GM12878 (cell line): Measurements from ENCODE around the gene PLXNB2. TPM values are rescaled to one million over a fixed set of nuclear protein-coding genes. Genes with fewer than 3 reads are reported as not detected.

ENCODE experiments used
- ATAC-seq: fragments of 200-7000 bp; cut with Tn5 transposase; 3 replicates; pipeline ENCODE4 v1.9.1; 2020; ENCODE audit warnings: mild to moderate bottlenecking, moderate library complexity
- BruUV-seq: library from RNA; stranded (reverse); fragments of 400-500 nt; replicated peaks from 2 replicates; lab custom pipeline; 2021; lab: Mats Ljungman, UMichigan
- CTCF ChIA-PET: fragments of 300-600 bp; sonication (Branson Sonifier 250); formaldehyde crosslinking; extraction: SDS; loops from one replicate; lab custom pipeline; 2021; ENCODE audit warnings: inconsistent platforms; lab: Yijun Ruan, JAX
- POLR2A ChIA-PET: fragments of 350-600 bp; formaldehyde crosslinking; extraction: SDS; loops from one replicate; lab custom pipeline; 2021; ENCODE audit warnings: inconsistent platforms; lab: Charles Lee
- RAD21 ChIA-PET: fragments of 300-600 bp; sonication (Branson Sonifier 250); formaldehyde crosslinking; loops from one replicate; lab custom pipeline; 2023; ENCODE audit warnings: antibody characterized with exemption; ENCODE audit not compliant: unreplicated experiment; lab: Charles Lee
- SMC1A ChIA-PET: fragments of 300-600 bp; sonication (Branson Sonifier 250); formaldehyde crosslinking; loops from one replicate; lab custom pipeline; 2023; ENCODE audit not compliant: unreplicated experiment, uncharacterized antibody; lab: Charles Lee
- DNase-seq: peaks from one replicate; pipeline ENCODE4 v3.0.0-alpha.2; 2011; ENCODE audit warnings: low read depth, low spot score
- FAIRE-seq: peaks from 3 replicates; lab custom pipeline; 2011; peaks lifted over from hg19 to GRCh38; lab: Jason Lieb, UNC
- H2AFZ ChIP-seq: 2 replicates; pipeline ENCODE4 v1.6.0; 2011; ENCODE audit warnings: low read depth, low read length, control low read depth; ENCODE audit not compliant: control insufficient read depth
- H3K27ac ChIP-seq: 2 replicates; pipeline ENCODE4 v1.5.1; 2011; ENCODE audit warnings: control low read depth; ENCODE audit not compliant: control insufficient read depth, insufficient read depth
- H3K27me3 ChIP-seq, 2 experiments: replicated peaks in 1 of 2; 2 replicates each; pipeline versions ENCODE4 v1.6.0 to v1.6.1; 2011; ENCODE audit warnings: low read length in 1 of 2; ENCODE audit not compliant: control insufficient read depth in 2 of 2, insufficient read depth in 2 of 2
- H3K36me3 ChIP-seq, 2 experiments: 2 replicates each; pipeline ENCODE4 v1.5.1; 2011; ENCODE audit warnings: low read length in 1 of 2; ENCODE audit not compliant: control insufficient read depth in 2 of 2, insufficient read depth in 2 of 2
- H3K4me1 ChIP-seq: 2 replicates; pipeline ENCODE4 v1.6.1; 2011; ENCODE audit warnings: mild to moderate bottlenecking, low read length, moderate library complexity, mixed read lengths; ENCODE audit not compliant: control insufficient read depth, insufficient read depth
- H3K4me2 ChIP-seq: 2 replicates; pipeline ENCODE4 v1.6.0; 2011; ENCODE audit warnings: control low read depth; ENCODE audit not compliant: control insufficient read depth, insufficient read depth
- H3K4me3 ChIP-seq: fragments of 200-600 bp; sonication (generic); 2 replicates; pipeline ENCODE4 v1.5.1; 2016
- H3K79me2 ChIP-seq: 2 replicates; pipeline ENCODE4 v1.6.0; 2011; ENCODE audit warnings: low read length; ENCODE audit not compliant: control insufficient read depth, insufficient read depth
- H3K9ac ChIP-seq: 2 replicates; pipeline ENCODE4 v1.8.0; 2011; ENCODE audit warnings: low read length, control low read depth, mixed read lengths; ENCODE audit not compliant: control insufficient read depth, insufficient read depth
- H3K9me3 ChIP-seq: replicated peaks from 3 replicates; pipeline ENCODE4 v1.5.1; 2011; ENCODE audit warnings: mild to moderate bottlenecking, low read length; ENCODE audit not compliant: control insufficient read depth, insufficient read depth
- H4K20me1 ChIP-seq: 2 replicates; pipeline ENCODE4 v1.6.0; 2011; ENCODE audit not compliant: control insufficient read depth, insufficient read depth
- BCLAF1 ChIP-seq: fragments of 450-650 bp; IDR thresholded peaks from 2 replicates; pipeline ENCODE4 v1.6.1; 2017; ENCODE audit warnings: antibody characterized with exemption, mild to moderate bottlenecking, moderate library complexity
- SRF ChIP-seq, 2 experiments: IDR thresholded peaks; 2 replicates each; pipeline ENCODE4 v1.6.1; 2011; ENCODE audit warnings: low read depth in 2 of 2, low read length in 2 of 2, mild to moderate bottlenecking in 1 of 2, moderate library complexity in 1 of 2
- WGBS: methylation state at CpG from one replicate; pipeline ENCODE4 v1.1.6; 2016; ENCODE audit warnings: low lambda C conversion rate; ENCODE audit not compliant: insufficient replicate concordance, insufficient coverage; ENCODE audit errors: missing lambda C conversion rate; 5-methylcytosine and 5-hydroxymethylcytosine counted together
- in situ Hi-C: fragments of 300-500 bp; cut with MboI; formaldehyde crosslinking; loops from 9 replicates; pipeline ENCODE4 v1.14.3; 2018; ENCODE audit warnings: mixed read lengths
- intact Hi-C: fragments of 100-400 bp; cut with micrococcal nuclease; formaldehyde crosslinking; loops from one replicate; pipeline ENCODE4 v1.14.2; 2022; ENCODE audit not compliant: unreplicated experiment
- polyA plus RNA-seq, 11 experiments: library from polyadenylated mRNA; depleted of rRNA in 4 of 11; unstranded in 6 of 11; stranded (reverse) in 5 of 11; fragments of >200 nt; fragmentation: Nextera tagmentation in 4 of 11; fragmentation: Illumina TruSeq in 1 of 11; extraction: Ambion mirVana in 4 of 11; extraction: Trizol in 1 of 11; gene quantifications; 1 replicate in 1 of 11; 2 replicates in 10 of 11; pipeline versions ENCODE4 v1.2.1 to v1.2.3, GENCODE V29; 2011 to 2016; ENCODE audit warnings: inconsistent platforms in 2 of 11, missing spikeins in 2 of 11, low read depth in 1 of 11
- total RNA-seq, 4 experiments: library from RNA; depleted of rRNA in 3 of 4; stranded (reverse); fragments of >200 nt in 3 of 4; fragmentation: Illumina TruSeq in 1 of 4; extraction: Trizol in 1 of 4; gene quantifications; 2 replicates each; pipeline versions ENCODE4 v1.2.1 to v1.2.3, GENCODE V29; 2013 to 2021

PLXNB2 gene
- total and polyA plus RNA-seq, 10 of the 15 experiments (the other 5 are each of a cell fraction or from before 2014, with no cell fraction given): 0.68 to 134 (median 41.9) TPM

- 83% methylated on average over 23 of the region's 23 CpGs for WGBS
- Histone ChIP-seq H3K36me3 (no peaks in the 10 kb centered on the region), H3K27me3 (no peaks in the 10 kb centered on the region), H4K20me1 (no peaks in the 10 kb centered on the region), H3K9me3 (no peaks in the 10 kb centered on the region), H3K4me2 (no peak overlapping the region), H3K4me1 (peaks cover 31% of the 10 kb centered on the region), H3K9ac (no peak overlapping the region), H2AFZ (no peak overlapping the region), H3K79me2 (peaks cover 20% of the 10 kb centered on the region), H3K4me3 (no peak overlapping the region), H3K27ac (no peak overlapping the region)
- no peak for TF ChIP-seq SRF (IDR thresholded peaks at IDR 0.05; ENCODE audit: low read depth in 2 of 2, low read length in 2 of 2)
- TF ChIP-seq BCLAF1: no peak
- ChIA-PET CTCF (interaction anchor here (0.8 kb wide), 1 partner anchor 14 kb away, joined by 4 read pairs; the partner anchor contains the start of gene DENND6B), RAD21 (interaction anchor here (0.6 kb wide), 1 partner anchor 8 kb away, joined by 3 read pairs; no protein-coding TSS in a partner anchor), SMC1A (no interaction called here), POLR2A (interaction anchor here (0.6 kb wide), 1 partner anchor 216 kb away, joined by 3 read pairs; no protein-coding TSS in a partner anchor)
- FAIRE-seq (no peak), ATAC-seq (no peak), DNase-seq (no peak)
- intact Hi-C loops (no loop called here), in situ Hi-C loops (no loop called here)
- BruUV-seq: TSS peak; percentile 57
Measured at GRCh38 chr22:50311606-50312351, 4.3 kb upstream of the PLXNB2 start.
